ENCODE data around the gene LRRC52. TPM values are rescaled to one million over a fixed set of nuclear protein-coding genes. Genes with fewer than 3 reads are reported as not detected.

The LRRC52 gene
- total RNA-seq, 2 donors from 2014 or later = not detected

GRCh38 chr1:165573787-165574186 lies 30.0 kb downstream of the LRRC52 start:
- TF ChIP-seq CTCF (IDR thresholded peaks at IDR 0.05) = no peak
- Histone ChIP-seq H3K4me1 (ENCODE audit: control insufficient read depth in 1 of 2, low read depth in 2 of 2) (no peaks in the 10 kb centered on the region), H3K4me3 (no peak overlapping the region), H3K36me3 (no peaks in the 10 kb centered on the region), H3K9me3 (no peaks in the 10 kb centered on the region), H3K27ac (no peak overlapping the region), H3K27me3 (replicated peaks; ENCODE audit: insufficient read depth) (no peaks in the 10 kb centered on the region)
- ATAC-seq (ENCODE audit: insufficient number of reproducible peaks, low FRiP score, low read depth) (no peak), DNase-seq (ENCODE audit: low spot score) (no peak)

DNA sequence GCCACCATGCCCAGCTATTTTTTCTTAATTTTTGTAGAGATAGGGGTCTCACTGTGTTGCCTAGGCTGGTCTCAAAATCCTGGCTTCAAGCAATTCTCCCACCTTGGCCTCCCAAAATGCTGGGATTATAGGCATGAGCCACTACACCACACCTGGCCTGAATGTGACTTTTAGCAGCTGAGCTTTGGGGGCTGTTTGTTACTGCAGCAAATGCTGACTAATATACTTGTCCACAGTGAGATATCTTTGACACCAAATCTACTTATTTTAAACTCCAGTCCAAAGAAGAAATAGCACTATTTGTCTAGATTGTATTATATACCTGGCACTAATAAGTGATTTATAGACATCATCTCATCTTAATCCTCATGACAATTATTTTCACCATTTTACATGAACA lies 30.5 kb downstream of the LRRC52 start:
- no peak overlapping the region for H3K4me3 ChIP-seq
- no peaks in the 10 kb centered on the region for H3K36me3 ChIP-seq
- ATAC-seq (ENCODE audit: insufficient number of reproducible peaks, low FRiP score, low read depth) (no peak), DNase-seq (ENCODE audit: low spot score) (no peak)
- H3K9me3 ChIP-seq = no peaks in the 10 kb centered on the region
- H3K27ac ChIP-seq = no peak overlapping the region
- no peaks in the 10 kb centered on the region for H3K27me3 ChIP-seq (replicated peaks; ENCODE audit: insufficient read depth)
- TF ChIP-seq CTCF (IDR thresholded peaks at IDR 0.05) = no peak
- H3K4me1 ChIP-seq (ENCODE audit: control insufficient read depth in 1 of 2, low read depth in 2 of 2) = no peaks in the 10 kb centered on the region

GRCh38 chr1:165575468-165576099 lies 31.8 kb downstream of the LRRC52 start:
- TF ChIP-seq CTCF (IDR thresholded peaks at IDR 0.05) = no peak
- DNase-seq (ENCODE audit: low spot score) (no peak), ATAC-seq (ENCODE audit: insufficient number of reproducible peaks, low FRiP score, low read depth) (no peak)
- Histone ChIP-seq H3K4me1 (ENCODE audit: control insufficient read depth in 1 of 2, low read depth in 2 of 2) (no peaks in the 10 kb centered on the region), H3K9me3 (no peaks in the 10 kb centered on the region), H3K36me3 (no peaks in the 10 kb centered on the region), H3K4me3 (no peak overlapping the region), H3K27me3 (replicated peaks; ENCODE audit: insufficient read depth) (no peaks in the 10 kb centered on the region), H3K27ac (no peak overlapping the region)

DNA sequence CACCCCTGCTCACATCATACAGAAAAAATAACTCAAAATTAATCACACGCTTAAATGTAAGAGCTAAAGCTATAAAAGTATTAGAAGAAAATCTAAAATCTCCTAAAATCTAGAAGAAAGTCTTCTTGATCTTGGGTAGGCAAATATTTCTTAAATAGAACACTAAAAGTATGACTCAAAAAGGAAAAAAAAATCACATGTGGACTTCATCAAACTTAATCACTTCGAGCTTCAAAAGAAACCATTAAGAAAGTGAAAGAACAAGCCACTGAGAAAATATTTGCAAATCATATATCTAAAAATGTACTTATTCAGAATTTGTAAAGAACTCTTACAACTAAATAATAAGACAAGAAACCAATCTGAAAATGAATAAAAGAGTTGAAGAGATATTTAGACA lies 32.7 kb downstream of the LRRC52 start:
- no peaks in the 10 kb centered on the region for H3K4me1 ChIP-seq (ENCODE audit: control insufficient read depth in 1 of 2, low read depth in 2 of 2)
- no peak overlapping the region for H3K4me3 ChIP-seq
- no peak for TF ChIP-seq CTCF (IDR thresholded peaks at IDR 0.05)
- ATAC-seq (ENCODE audit: insufficient number of reproducible peaks, low FRiP score, low read depth) (no peak), DNase-seq (ENCODE audit: low spot score) (no peak)
- no peaks in the 10 kb centered on the region for H3K27me3 ChIP-seq (replicated peaks; ENCODE audit: insufficient read depth)
- H3K27ac ChIP-seq = no peak overlapping the region
- no peaks in the 10 kb centered on the region for H3K36me3 ChIP-seq
- H3K9me3 ChIP-seq = no peaks in the 10 kb centered on the region

DNA sequence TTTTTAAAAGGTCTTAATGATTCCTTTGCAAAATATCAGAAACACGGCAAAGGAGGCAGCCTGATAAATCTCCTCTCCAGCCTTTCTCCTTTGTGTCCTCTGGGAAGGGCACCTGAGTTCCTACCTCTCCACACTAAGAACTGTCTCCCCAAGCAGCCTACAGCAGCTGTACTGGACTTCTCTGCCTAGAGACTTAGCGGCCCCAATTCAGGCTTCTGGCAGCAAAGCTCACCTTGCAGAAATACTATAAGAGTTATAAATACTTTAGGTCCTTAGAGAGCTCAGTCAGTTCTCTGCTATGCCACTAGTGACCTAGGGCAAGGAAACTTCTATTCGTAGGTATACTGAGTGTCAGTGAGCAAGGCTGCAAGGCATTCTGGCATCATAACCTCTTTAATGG lies 33.9 kb downstream of the LRRC52 start:
- no peaks in the 10 kb centered on the region for H3K27me3 ChIP-seq (replicated peaks; ENCODE audit: insufficient read depth)
- no peaks in the 10 kb centered on the region for H3K4me1 ChIP-seq (ENCODE audit: control insufficient read depth in 1 of 2, low read depth in 2 of 2)
- H3K27ac ChIP-seq = no peak overlapping the region
- H3K4me3 ChIP-seq = no peak overlapping the region
- H3K9me3 ChIP-seq = no peaks in the 10 kb centered on the region
- no peak for DNase-seq (ENCODE audit: low spot score)
- no peak for ATAC-seq (ENCODE audit: insufficient number of reproducible peaks, low FRiP score, low read depth)
- TF ChIP-seq CTCF (IDR thresholded peaks at IDR 0.05) = no peak
- H3K36me3 ChIP-seq = no peaks in the 10 kb centered on the region
